Endothelial cell of umbilical vein (primary cell): ENCODE measurements around the gene SLC26A11.

Source experiments
- CTCF ChIP-seq, 2 donors: IDR thresholded peaks; 1 replicate in 1 of 2; 2 replicates in 1 of 2; pipeline ENCODE4 v1.5.1; 2011; ENCODE audit warnings: low read length in 2 of 2, mild to moderate bottlenecking in 2 of 2, moderate library complexity in 2 of 2, control low read depth in 1 of 2, inconsistent platforms in 1 of 2, low read depth in 1 of 2; ENCODE audit not compliant: insufficient read depth in 1 of 2; ENCODE audit errors: extremely low read depth in 1 of 2
- EZH2 ChIP-seq: IDR thresholded peaks from 2 replicates; pipeline ENCODE4 v1.6.1; 2012; ENCODE audit warnings: borderline replicate concordance, low read depth, mild to moderate bottlenecking, moderate library complexity, low read length, inconsistent platforms; ENCODE audit not compliant: severe bottlenecking
- GATA2 ChIP-seq: IDR thresholded peaks from 2 replicates; pipeline ENCODE4 v1.7.0; 2011; ENCODE audit warnings: low read depth, mild to moderate bottlenecking, moderate library complexity, mixed read lengths, low read length; ENCODE audit not compliant: insufficient read length, insufficient read depth
- POLR2A ChIP-seq: IDR thresholded peaks from 2 replicates; pipeline ENCODE4 v1.6.1; 2012; ENCODE audit warnings: low read depth, mild to moderate bottlenecking, control low read depth, low read length

- TF ChIP-seq CTCF (IDR thresholded peaks at IDR 0.05; ENCODE audit: extremely low read depth in 1 of 2, insufficient read depth in 1 of 2, low read depth in 1 of 2, low read length in 2 of 2) (no peak), EZH2 (no peak), GATA2 (no peak), POLR2A (no peak)
These were observed 35.8 kb downstream of the SLC26A11 start for GRCh38 chr17:80256034-80256350.
